RWPE1 (cell line): ENCODE results near the gene IFI44L.

ENCODE experiments used
- CTCF ChIA-PET: fragments of 350-600 bp; sonication (Branson Sonifier 250); formaldehyde crosslinking; extraction: SDS; loops from one replicate; lab custom pipeline; 2021; lab: Yijun Ruan, JAX
- POLR2A ChIA-PET: fragments of 400-600 bp; formaldehyde crosslinking; extraction: SDS; loops from one replicate; lab custom pipeline; 2020; ENCODE audit warnings: antibody characterized with exemption; ENCODE audit not compliant: low non-redundant PET; lab: Yijun Ruan, JAX
- DNase-seq: peaks from one replicate; pipeline ENCODE4 v3.0.0; 2012; ENCODE audit warnings: low spot score
- H3K27ac ChIP-seq: fragments of 450-650 bp; 2 replicates; pipeline ENCODE4 v1.5.1; 2017
- TF ChIP-seq, protein P1 (sequence below): fragments of 450-650 bp; conservative IDR thresholded peaks from 2 replicates; pipeline ENCODE4 v1.5.1; 2017; ENCODE audit warnings: low read depth, mild to moderate bottlenecking

Gene IFI44L

DNA sequence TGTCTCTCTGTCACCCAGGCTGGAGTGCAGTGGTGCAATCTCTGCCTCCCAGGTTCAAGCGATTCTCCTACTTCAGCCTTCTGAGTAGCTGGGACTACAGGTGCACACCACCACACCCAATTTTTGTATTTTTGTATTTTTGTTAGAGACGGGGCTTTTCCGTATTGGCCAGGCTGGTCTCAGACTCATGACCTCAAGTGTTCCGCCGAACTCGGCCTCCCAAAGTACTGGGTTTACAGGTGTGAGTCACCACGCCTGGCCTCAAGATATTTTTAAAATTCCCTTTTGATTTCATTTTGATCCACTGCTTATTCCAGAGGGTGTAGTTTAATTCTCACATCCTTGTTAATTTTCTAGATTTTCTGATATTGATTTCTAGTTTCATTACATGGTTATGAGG is 3.8 kb downstream of the IFI44L start:
- ChIA-PET POLR2A (no interaction called here), CTCF (interaction anchor here (0.6 kb wide), 1 partner anchor 36 kb away, joined by 3 read pairs; no protein-coding TSS in a partner anchor)
- no peak overlapping the region for H3K27ac ChIP-seq
- TF ChIP-seq, protein P1, sequence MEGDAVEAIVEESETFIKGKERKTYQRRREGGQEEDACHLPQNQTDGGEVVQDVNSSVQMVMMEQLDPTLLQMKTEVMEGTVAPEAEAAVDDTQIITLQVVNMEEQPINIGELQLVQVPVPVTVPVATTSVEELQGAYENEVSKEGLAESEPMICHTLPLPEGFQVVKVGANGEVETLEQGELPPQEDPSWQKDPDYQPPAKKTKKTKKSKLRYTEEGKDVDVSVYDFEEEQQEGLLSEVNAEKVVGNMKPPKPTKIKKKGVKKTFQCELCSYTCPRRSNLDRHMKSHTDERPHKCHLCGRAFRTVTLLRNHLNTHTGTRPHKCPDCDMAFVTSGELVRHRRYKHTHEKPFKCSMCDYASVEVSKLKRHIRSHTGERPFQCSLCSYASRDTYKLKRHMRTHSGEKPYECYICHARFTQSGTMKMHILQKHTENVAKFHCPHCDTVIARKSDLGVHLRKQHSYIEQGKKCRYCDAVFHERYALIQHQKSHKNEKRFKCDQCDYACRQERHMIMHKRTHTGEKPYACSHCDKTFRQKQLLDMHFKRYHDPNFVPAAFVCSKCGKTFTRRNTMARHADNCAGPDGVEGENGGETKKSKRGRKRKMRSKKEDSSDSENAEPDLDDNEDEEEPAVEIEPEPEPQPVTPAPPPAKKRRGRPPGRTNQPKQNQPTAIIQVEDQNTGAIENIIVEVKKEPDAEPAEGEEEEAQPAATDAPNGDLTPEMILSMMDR: no peak
- no peak for DNase-seq

DNA sequence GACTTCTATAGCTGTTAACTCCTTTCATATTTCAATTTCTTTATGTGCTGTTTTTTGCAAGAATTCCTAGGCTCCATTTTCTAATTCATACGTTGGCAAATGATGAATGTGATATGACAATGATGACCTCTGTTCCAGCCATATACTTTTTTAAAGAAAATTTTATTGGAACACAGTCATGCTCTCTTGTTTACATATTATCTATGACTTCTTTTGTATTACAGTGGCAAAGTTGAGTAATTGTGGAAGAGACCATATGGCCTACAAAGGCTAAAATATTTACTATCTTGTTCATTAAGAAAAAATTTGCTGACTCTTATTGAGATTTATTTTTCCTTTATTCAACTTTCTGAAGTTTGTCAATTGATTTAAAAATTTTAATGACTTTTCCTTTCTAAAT is 7.1 kb downstream of the IFI44L start:
- no peak overlapping the region for H3K27ac ChIP-seq
- POLR2A ChIA-PET: no interaction called here
- TF ChIP-seq, protein P1: no peak
- CTCF ChIA-PET: interaction anchor here (0.8 kb wide), 1 partner anchor 10 kb away, joined by 4 read pairs; no protein-coding TSS in a partner anchor
- DNase-seq: no peak

DNA sequence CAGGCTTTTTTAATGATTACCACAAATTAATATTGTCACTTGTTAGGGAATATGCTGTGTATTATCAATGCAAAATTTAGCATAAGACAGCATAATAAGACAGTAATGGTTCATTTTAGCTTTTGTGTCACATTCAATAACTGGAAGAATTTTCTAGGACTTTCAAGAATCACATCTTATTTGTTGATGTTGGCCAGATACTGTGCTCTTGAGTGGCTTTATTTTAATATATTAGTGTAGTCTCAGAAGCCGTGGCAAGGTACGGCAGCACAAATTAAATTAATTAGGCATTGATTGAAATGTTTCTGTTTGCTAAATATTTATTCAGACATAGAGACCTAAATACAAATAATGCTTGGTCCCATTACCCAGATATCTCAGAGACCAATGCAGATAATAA is 10.4 kb downstream of the IFI44L start:
- ChIA-PET CTCF (no interaction called here), POLR2A (no interaction called here)
- no peak for DNase-seq
- TF ChIP-seq, protein P1: no peak
- H3K27ac ChIP-seq: no peak overlapping the region

DNA sequence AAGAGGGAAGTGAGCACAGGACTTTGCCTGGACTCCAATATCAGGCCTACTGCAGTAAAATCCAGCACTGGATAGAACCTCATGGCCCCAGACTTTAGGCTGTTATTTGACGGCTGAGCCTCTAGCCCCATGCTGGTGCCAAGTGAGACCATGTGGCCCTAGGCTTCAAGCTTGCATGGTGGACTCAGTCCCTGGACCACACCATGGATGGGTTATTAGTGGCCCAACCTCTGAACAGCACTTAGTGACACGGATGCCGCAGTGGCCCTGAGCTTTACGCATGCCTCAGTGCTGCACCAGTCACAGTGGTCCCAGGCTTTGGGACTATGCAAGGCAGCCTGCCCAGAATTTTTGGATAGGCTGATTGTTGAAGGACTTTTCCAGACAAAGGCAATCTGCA is 13.0 kb downstream of the IFI44L start:
- ChIA-PET CTCF (no interaction called here), POLR2A (no interaction called here)
- TF ChIP-seq, protein P1: no peak
- no peak overlapping the region for H3K27ac ChIP-seq
- no peak for DNase-seq

DNA sequence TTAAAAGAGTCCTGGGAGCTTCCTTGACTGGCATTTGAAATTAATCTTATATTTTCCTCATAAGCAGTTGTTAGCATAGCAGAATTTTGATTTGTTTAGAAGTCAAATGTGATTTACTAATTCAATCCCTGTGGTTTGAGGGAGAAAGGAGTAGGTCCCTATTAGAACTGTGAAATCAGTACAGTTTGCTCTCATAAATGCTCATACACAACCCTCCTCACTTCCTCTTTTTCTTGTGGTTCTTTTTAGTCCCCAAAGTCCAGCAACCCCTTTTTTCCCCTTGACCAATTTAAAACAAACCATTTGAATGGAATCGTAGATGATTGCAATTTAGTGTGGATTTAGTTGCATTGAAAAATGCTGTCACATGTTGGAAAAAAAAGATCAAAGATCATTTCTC is 20.2 kb downstream of the IFI44L start:
- no peak for DNase-seq
- no peak overlapping the region for H3K27ac ChIP-seq
- TF ChIP-seq, protein P1: no peak
- CTCF ChIA-PET: no interaction called here
- POLR2A ChIA-PET: no interaction called here

DNA sequence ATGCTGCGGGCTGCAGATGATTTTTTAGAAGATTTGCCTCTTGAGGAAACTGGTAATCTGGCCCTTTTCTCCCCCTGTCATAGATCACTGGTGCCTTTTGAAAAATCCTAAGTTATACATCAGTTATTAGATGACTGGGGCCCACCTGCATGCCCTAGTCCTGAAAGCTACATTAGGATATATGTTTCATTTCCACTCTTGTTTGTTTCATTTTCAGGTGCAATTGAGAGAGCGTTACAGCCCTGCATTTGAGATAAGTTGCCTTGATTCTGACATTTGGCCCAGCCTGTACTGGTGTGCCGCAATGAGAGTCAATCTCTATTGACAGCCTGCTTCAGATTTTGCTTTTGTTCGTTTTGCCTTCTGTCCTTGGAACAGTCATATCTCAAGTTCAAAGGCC is 21.3 kb downstream of the IFI44L start:
- POLR2A ChIA-PET: no interaction called here
- TF ChIP-seq, protein P1: no peak
- no peak overlapping the region for H3K27ac ChIP-seq
- no peak for DNase-seq
- CTCF ChIA-PET: no interaction called here
